Activated CD4-positive, alpha-beta T cell treated with anti-CD3 and anti-CD28 coated beads, Interleukin-2, amount 50 U/mL, for 48 hours (primary cell): ENCODE results near the gene SNX15.

ENCODE experiments used
- DNase-seq, 2 experiments: peaks; one replicate each; pipeline ENCODE4 v3.0.0-alpha.2; 2020

The SNX15 gene

GRCh38 chr11:65058419-65059054, 31.3 kb downstream of the SNX15 start, which contains the start of gene NAALADL1:
Gene NAALADL1 (minus strand): TSS chr11:65058553. CDS start chr11:65058521, 32 bp downstream.
- DNase-seq, result no peak

GRCh38 chr11:65059523-65059922, 32.3 kb downstream of the SNX15 start:
- DNase-seq, result no peak

GRCh38 chr11:65059959-65060824, 33.0 kb downstream of the SNX15 start:
- no peak for DNase-seq

GRCh38 chr11:65060913-65061408, 33.7 kb downstream of the SNX15 start:
- DNase-seq, result no peak

GRCh38 chr11:65063532-65063931, 36.3 kb downstream of the SNX15 start:
- DNase-seq, result no peak

GRCh38 chr11:65064847-65065240, 37.6 kb downstream of the SNX15 start:
- no peak for DNase-seq

- no peak for DNase-seq
Measured at GRCh38 chr11:65065851-65066250, 38.6 kb downstream of the SNX15 start.

- no peak for DNase-seq
Measured at GRCh38 chr11:65066315-65066714, 39.1 kb downstream of the SNX15 start.

GRCh38 chr11:65066805-65067291, 39.6 kb downstream of the SNX15 start:
- DNase-seq, result no peak

- no peak for DNase-seq
Measured at GRCh38 chr11:65067446-65067845, 40.2 kb downstream of the SNX15 start.

- no peak for DNase-seq
Measured at GRCh38 chr11:65069217-65069616, 42.0 kb downstream of the SNX15 start.

- DNase-seq, result no peak
Measured at GRCh38 chr11:65071907-65072630, 44.8 kb downstream of the SNX15 start.

- no peak for DNase-seq
Measured at GRCh38 chr11:65072631-65072966, 45.4 kb downstream of the SNX15 start.

- DNase-seq, result no peak
Measured at GRCh38 chr11:65077451-65077850, 50.2 kb downstream of the SNX15 start.

- peak; percentile 71 to 76 for DNase-seq
Measured at GRCh38 chr11:65078151-65078550, 50.9 kb downstream of the SNX15 start.

GRCh38 chr11:65078786-65079342, 51.6 kb downstream of the SNX15 start:
- DNase-seq, result no peak

GRCh38 chr11:65083134-65083833, 56.0 kb downstream of the SNX15 start:
- DNase-seq, result peak in 1 of 2 experiments; percentile 12

- peak; percentile 95 to 97 for DNase-seq
Measured at GRCh38 chr11:65083834-65084597, 56.8 kb downstream of the SNX15 start, which contains the start of the genes CDCA5 and ZFPL1. Gene CDCA5 (minus strand): TSS chr11:65084040. CDS start chr11:65083978, 62 bp downstream. Gene ZFPL1 (plus strand): TSS chr11:65084222. CDS start chr11:65084699, 477 bp downstream.

GRCh38 chr11:65084598-65085375, 57.5 kb downstream of the SNX15 start:
- DNase-seq, result no peak

- no peak for DNase-seq
Measured at GRCh38 chr11:65085446-65085845, 58.2 kb downstream of the SNX15 start.
